Upper lobe of right lung (tissue), 1 donor: ENCODE data around the gene LURAP1L. TPM values are rescaled to one million over a fixed set of nuclear protein-coding genes. Genes with fewer than 3 reads are reported as not detected.

ENCODE experiments used
- ATAC-seq: fragments of 200-7000 bp; cut with Tn5 transposase; one replicate; pipeline ENCODE4 v1.9.1; 2020; ENCODE audit warnings: mild to moderate bottlenecking, moderate library complexity
- DNase-seq: peaks from one replicate; pipeline ENCODE4 v3.0.0-alpha.2; 2020
- H3K27ac ChIP-seq: fragments of 200-600 bp; one replicate; pipeline ENCODE4 v1.8.0; 2022
- H3K27me3 ChIP-seq: fragments of 200-600 bp; one replicate; pipeline ENCODE4 v1.8.0; 2022; ENCODE audit warnings: mild to moderate bottlenecking
- H3K36me3 ChIP-seq: fragments of 200-600 bp; one replicate; pipeline ENCODE4 v1.8.0; 2022
- H3K4me1 ChIP-seq: fragments of 200-600 bp; one replicate; pipeline ENCODE4 v1.8.0; 2022
- H3K4me3 ChIP-seq: fragments of 200-600 bp; one replicate; pipeline ENCODE4 v1.8.0; 2022; ENCODE audit warnings: mild to moderate bottlenecking
- H3K9me3 ChIP-seq: fragments of 200-600 bp; one replicate; pipeline ENCODE4 v1.8.0; 2022
- intact Hi-C: fragments of 100-400 bp; cut with DNase I; formaldehyde crosslinking; loops from one replicate; pipeline ENCODE4 v1.11.0; 2022
- total RNA-seq: library from RNA; stranded (reverse); fragmentation: NEBNext Ultra II Directional; extraction: Animal tissue kit (Norgen Biotek cat#: 25700); gene quantifications from one replicate; pipeline ENCODE4 v1.2.1, GENCODE V29; 2021
- TF ChIP-seq, protein P1 (sequence below): fragments of 200-600 bp; IDR thresholded peaks from one replicate; pipeline ENCODE4 v1.8.0; 2022; ENCODE audit warnings: antibody characterized with exemption
- donor health status: DM: no; HTN: yes; CAD: no; lungs with severe emphysema.

Gene LURAP1L
- total RNA-seq, 1 donor from 2014 or later = 32.3 TPM

GRCh38 chr9:12753931-12754330 is 20.9 kb upstream of the LURAP1L start:
- intact Hi-C loops = no loop called here
- Histone ChIP-seq H3K4me3 (no peak overlapping the region), H3K36me3 (no peaks in the 10 kb centered on the region), H3K27me3 (no peaks in the 10 kb centered on the region), H3K27ac (no peak overlapping the region), H3K4me1 (no peaks in the 10 kb centered on the region), H3K9me3 (no peaks in the 10 kb centered on the region)
- ATAC-seq (no peak), DNase-seq (no peak)
- TF ChIP-seq, protein P1, sequence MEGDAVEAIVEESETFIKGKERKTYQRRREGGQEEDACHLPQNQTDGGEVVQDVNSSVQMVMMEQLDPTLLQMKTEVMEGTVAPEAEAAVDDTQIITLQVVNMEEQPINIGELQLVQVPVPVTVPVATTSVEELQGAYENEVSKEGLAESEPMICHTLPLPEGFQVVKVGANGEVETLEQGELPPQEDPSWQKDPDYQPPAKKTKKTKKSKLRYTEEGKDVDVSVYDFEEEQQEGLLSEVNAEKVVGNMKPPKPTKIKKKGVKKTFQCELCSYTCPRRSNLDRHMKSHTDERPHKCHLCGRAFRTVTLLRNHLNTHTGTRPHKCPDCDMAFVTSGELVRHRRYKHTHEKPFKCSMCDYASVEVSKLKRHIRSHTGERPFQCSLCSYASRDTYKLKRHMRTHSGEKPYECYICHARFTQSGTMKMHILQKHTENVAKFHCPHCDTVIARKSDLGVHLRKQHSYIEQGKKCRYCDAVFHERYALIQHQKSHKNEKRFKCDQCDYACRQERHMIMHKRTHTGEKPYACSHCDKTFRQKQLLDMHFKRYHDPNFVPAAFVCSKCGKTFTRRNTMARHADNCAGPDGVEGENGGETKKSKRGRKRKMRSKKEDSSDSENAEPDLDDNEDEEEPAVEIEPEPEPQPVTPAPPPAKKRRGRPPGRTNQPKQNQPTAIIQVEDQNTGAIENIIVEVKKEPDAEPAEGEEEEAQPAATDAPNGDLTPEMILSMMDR = no peak

DNA sequence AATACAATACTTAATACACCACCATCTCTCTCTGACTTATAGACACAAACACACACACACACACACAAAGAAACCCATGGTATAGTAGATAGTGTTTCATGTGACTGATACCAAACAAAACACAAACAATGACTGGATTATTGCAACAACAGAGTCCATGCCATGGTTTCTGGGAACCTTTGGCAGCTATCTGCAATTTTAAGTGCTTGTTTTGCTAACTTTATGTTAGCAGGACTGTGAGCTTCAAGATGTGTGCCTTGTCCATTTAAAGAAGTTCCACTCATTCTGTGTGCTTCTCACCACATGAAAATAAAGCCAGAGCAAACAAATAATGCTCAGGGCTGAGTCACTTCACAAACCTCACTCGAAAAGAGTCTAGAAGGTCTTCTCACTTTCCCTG is 15.1 kb upstream of the LURAP1L start:
- H3K9me3 ChIP-seq = no peaks in the 10 kb centered on the region
- DNase-seq = no peak
- no peaks in the 10 kb centered on the region for H3K36me3 ChIP-seq
- H3K4me3 ChIP-seq = no peak overlapping the region
- ATAC-seq = peak; percentile 86
- H3K4me1 ChIP-seq = no peaks in the 10 kb centered on the region
- TF ChIP-seq, protein P1 = no peak
- no peaks in the 10 kb centered on the region for H3K27me3 ChIP-seq
- intact Hi-C loops = no loop called here
- no peak overlapping the region for H3K27ac ChIP-seq

- TF ChIP-seq, protein P1 = no peak
- intact Hi-C loops = no loop called here
- no peak overlapping the region for H3K27ac ChIP-seq
- H3K4me1 ChIP-seq = no peaks in the 10 kb centered on the region
- ATAC-seq (no peak), DNase-seq (no peak)
- no peaks in the 10 kb centered on the region for H3K27me3 ChIP-seq
- no peaks in the 10 kb centered on the region for H3K36me3 ChIP-seq
- H3K4me3 ChIP-seq = no peak overlapping the region
- no peaks in the 10 kb centered on the region for H3K9me3 ChIP-seq
These were observed 14.1 kb upstream of the LURAP1L start for GRCh38 chr9:12760758-12761157.

DNA sequence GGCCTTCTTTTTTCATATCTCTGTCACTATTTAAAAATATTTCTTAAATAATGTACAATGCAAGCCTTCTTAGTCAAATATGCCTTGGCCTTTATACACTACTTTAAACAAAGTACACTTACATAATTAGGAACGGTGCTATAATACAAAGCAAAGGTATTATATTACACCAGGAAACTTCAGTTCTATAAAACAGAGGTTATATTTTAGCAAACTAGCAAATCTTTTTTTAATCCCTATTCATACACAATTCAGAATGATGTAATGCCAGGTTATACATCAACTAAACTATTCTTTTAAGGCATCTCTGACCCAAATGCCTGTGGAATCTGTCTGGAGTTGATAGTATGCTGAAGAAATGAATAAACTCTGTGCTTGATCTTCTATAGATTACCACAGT is 10.7 kb upstream of the LURAP1L start:
- TF ChIP-seq, protein P1 = no peak
- Histone ChIP-seq H3K9me3 (no peaks in the 10 kb centered on the region), H3K4me1 (no peaks in the 10 kb centered on the region), H3K4me3 (no peak overlapping the region), H3K27ac (no peak overlapping the region), H3K36me3 (no peaks in the 10 kb centered on the region), H3K27me3 (no peaks in the 10 kb centered on the region)
- intact Hi-C loops = no loop called here
- DNase-seq (no peak), ATAC-seq (no peak)

DNA sequence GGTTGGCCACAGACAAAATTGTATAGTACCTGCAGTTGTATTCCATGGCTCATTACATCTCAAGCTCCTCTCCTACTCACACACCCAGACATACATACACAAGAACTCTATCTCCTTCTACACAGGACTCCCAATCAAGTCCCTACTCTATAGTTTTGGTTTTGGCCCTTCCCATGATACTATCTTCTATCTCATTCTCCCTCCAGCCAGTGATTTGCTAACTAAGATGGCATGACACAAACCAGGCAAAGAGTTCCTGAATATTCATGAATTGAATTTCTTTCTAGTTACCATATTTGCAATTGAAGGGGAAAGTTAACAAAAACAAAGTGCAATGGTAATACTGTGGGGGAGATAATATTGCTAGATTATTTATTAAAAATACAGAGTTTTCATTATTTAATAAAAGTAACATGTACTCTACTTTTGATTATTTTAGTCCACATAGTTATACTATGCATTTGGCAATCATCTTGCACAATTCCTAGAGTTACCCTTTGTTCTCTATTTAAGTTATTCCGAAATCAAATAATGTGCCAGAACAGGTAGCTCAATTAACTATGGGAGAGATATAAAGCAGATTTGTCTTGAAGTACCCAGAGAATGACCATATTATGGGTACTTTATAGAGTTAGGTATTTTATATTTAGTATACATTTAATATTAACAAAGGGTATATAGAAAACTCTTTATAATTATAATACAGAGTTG is 9.6 kb upstream of the LURAP1L start:
- TF ChIP-seq, protein P1 = no peak

More for the DNA sequence above, 9.6 kb upstream of the LURAP1L start:
- Histone ChIP-seq H3K4me3 (no peak overlapping the region), H3K9me3 (no peaks in the 10 kb centered on the region), H3K27me3 (no peaks in the 10 kb centered on the region), H3K27ac (no peak overlapping the region), H3K4me1 (no peaks in the 10 kb centered on the region), H3K36me3 (no peaks in the 10 kb centered on the region)
- intact Hi-C loops = no loop called here
- DNase-seq = no peak
- ATAC-seq = no peak
